Kidney capillary endothelial cell (primary cell): ENCODE measurements around the gene NRF1.

Experiments used
- DNase-seq: peaks from one replicate; pipeline ENCODE4 v3.0.0-alpha.2; 2018; ENCODE audit warnings: low spot score

NRF1 gene

GRCh38 chr7:129804111-129804889, 192.8 kb downstream of the NRF1 start:
- DNase-seq: no peak

- no peak for DNase-seq
Observed at GRCh38 chr7:129804890-129805719, 193.6 kb downstream of the NRF1 start.
